Posterior vena cava (tissue), 2 donors: ENCODE measurements around the gene FARS2. TPM values are rescaled to one million over a fixed set of nuclear protein-coding genes. Genes with fewer than 3 reads are reported as not detected.
"Not testable (repeated sequence)": the region's sequence is repeated elsewhere in the genome, so short reads cannot be mapped to it uniquely, and the experiment has no call there.

Source experiments
- DNase-seq: peaks from one replicate; pipeline ENCODE4 v3.0.0-alpha.2; 2020; ENCODE audit warnings: low spot score
- intact Hi-C, 2 donors: fragments of 100-400 bp; cut with DNase I; formaldehyde crosslinking; loops; one replicate each; pipeline versions ENCODE4 v1.14.1 to v1.14.2; 2022 to 2023
- total RNA-seq, 2 donors: library from RNA; stranded (reverse); fragmentation: NEBNext Ultra II Directional; extraction: Animal tissue kit (Norgen Biotek cat#: 25700); gene quantifications; one replicate each; pipeline ENCODE4 v1.2.1, GENCODE V29; 2021
- donor health status: DM: yes; HTN: yes; CAD: no.
- donor health status: DM: yes; HTN: yes; CAD: no.

Gene FARS2
- total RNA-seq, 2 donors from 2014 or later: 13.3 to 13.6 TPM

- DNase-seq: no peak
- intact Hi-C loops: loop anchor here in 1 of 2 donors (5.0 kb wide), 1 partner anchor 1175 kb away; no protein-coding TSS in a partner anchor
Observed at GRCh38 chr6:5537132-5537531, 275.8 kb downstream of the FARS2 start.

DNA sequence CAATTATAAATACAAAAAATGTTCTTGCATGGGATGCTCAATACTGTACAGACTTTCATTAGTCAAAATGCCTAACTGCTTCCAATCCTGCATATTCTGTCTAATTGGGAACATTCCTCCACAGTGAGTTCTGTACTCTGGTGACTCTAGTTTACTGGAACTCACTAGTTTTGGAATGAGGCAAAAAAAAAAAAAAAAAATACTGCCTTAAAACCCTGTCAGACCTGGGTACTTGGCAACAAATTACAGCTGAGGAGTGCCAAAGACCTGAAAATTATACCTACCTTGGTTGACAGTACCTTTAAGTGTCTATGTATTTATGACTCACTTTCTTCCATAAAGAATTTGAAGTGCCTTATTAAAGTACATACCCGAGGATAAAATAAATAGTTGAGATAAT is 276.7 kb downstream of the FARS2 start:
- no peak for DNase-seq
- intact Hi-C loops: loop anchor here in 1 of 2 donors (5.0 kb wide), 1 partner anchor 1174 kb away; no protein-coding TSS in a partner anchor

GRCh38 chr6:5540370-5540769 is 279.1 kb downstream of the FARS2 start:
- intact Hi-C loops: no loop called here

GRCh38 chr6:5541025-5541424 is 279.7 kb downstream of the FARS2 start:
- intact Hi-C loops: no loop called here
- no peak for DNase-seq

More at GRCh38 chr6:5540370-5540769, 279.1 kb downstream of the FARS2 start:
- no peak for DNase-seq

DNA sequence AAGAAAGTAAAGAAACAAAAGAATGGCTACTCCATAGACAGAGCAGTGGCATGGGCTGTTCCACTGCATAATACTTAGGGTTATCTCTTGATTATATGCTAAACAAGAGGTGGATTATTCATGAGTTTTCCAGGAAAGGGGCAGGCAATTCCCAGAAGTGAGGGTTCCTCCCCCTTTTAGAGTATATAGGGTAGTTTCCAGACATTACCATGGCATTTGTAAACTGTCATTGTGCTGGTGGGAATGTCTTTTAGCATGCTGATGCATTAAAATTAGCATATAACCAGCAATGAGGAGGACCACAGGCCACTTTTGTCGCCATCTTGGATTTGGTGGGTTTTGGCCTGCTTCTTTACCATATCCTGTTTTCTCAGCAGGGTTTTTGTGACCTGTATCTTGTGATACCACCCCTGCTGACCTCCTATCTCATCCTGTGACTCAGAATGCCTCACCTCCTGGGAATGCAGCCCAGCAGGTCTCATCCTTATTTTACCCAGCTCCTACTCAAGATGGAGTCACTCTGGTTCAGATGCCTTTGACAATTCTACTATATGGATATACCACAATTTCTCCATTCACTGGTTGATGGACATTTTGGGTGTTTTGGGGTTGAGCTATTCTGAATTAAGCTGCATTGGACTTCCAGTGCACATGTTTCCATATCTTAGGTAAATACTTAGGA is 280.6 kb downstream of the FARS2 start:
- intact Hi-C loops: no loop called here
- no peak for DNase-seq

GRCh38 chr6:5547556-5547955 is 286.2 kb downstream of the FARS2 start:
- intact Hi-C loops: no loop called here
- no peak for DNase-seq

GRCh38 chr6:5550631-5551030 is 289.3 kb downstream of the FARS2 start:
- no peak for DNase-seq
- intact Hi-C loops: no loop called here

DNA sequence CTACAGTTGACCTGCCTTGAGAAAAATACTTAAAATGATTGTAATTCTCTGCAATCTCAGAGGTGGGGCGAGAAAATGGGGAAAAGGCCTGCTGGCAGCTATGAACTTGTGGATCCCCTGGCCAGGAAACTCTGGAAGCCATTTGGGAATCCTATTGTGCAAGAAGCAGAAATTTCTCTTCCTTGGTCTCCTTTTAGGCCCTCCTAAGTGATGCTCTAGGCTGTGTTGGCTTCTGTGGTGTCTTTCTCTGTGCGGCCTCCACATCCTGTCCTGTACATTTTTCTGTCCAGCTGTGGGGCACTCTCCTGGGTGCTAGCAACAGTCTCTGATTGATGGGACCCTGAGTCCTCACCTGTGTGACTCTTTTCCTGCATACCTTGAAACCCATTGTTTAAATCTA is 290.9 kb downstream of the FARS2 start:
- intact Hi-C loops: no loop called here
- no peak for DNase-seq

DNA sequence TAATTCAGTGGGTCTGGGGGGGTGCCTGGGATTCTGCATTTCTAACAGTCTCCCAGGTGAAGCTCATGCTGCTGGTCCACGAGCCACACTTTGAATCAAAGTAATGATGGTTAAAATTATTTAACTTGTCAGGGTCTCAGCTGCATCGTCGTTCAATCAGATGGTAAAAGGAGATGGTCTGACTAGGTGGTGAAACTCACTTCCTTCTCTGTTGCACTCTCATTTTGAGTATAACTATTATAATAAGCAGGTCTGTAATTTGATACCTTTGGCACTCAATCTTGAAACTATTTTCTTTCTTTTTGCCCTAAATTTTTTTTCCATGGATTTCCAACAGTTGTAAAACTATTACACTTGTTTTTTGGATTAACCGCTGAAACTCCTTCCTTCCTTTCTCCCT is 292.5 kb downstream of the FARS2 start:
- intact Hi-C loops: no loop called here
- DNase-seq: no peak

DNA sequence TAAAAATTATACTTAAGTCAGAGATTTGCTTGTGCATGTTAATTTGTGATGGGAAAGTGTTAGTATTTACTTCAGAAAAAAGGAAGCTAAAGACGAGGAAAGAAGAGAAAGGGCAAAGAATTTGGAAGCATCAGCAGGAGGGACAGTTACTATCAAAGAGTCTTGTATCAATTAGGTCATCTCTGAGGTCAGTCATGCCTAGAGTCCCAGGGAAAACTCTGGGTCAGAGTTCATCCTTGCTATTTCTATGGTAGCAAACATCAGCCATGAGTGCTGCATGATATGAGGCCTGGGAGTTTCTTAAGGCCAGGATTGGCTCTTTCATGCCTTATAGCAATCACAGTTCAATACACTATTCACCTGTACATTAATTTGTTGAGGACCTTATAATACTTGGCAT is 292.9 kb downstream of the FARS2 start:
- no peak for DNase-seq
- intact Hi-C loops: no loop called here

GRCh38 chr6:5556011-5556410 is 294.7 kb downstream of the FARS2 start:
- intact Hi-C loops: no loop called here
- no peak for DNase-seq

DNA sequence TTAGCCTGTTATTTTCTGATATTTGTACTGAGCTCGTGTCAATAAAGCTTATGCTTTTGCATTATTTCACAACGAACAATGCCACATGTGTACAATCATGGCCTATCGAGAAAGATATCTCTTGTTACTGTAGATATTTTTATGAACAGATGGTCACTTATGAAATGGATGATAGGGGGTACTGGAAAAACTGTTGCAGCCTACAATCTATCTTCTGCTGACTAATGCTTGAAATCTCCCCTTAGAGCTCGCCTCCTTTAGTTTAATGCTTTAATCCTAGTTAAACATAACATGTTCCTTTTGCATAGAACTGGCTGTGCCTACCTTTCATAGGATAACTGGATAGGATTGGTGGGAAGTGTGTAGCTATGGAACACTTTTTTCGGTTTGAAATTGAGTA is 296.2 kb downstream of the FARS2 start:
- no peak for DNase-seq
- intact Hi-C loops: no loop called here

GRCh38 chr6:5559651-5560050 is 298.3 kb downstream of the FARS2 start:
- no peak for DNase-seq
- intact Hi-C loops: no loop called here

DNA sequence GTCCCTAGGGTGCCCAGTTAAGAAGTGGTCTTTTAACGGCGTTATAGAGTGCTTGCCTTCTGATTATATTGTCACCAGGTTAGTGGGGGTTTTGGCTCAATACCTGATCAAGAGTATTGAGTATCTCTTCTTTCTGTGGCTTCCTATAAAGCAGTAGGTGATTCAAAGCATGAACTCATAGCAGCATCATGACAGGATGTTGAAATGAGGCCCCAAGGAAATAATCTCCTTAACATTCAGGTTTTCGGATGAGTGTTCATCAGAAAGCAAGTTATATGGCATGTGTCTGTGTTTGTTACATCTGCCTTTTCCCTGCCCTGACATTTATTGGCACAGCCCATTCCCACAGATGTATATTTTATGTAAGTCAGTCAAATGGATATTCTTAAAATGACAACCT is 301.0 kb downstream of the FARS2 start:
- intact Hi-C loops: no loop called here
- DNase-seq: no peak

GRCh38 chr6:5563086-5563485 is 301.8 kb downstream of the FARS2 start:
- intact Hi-C loops: no loop called here

DNA sequence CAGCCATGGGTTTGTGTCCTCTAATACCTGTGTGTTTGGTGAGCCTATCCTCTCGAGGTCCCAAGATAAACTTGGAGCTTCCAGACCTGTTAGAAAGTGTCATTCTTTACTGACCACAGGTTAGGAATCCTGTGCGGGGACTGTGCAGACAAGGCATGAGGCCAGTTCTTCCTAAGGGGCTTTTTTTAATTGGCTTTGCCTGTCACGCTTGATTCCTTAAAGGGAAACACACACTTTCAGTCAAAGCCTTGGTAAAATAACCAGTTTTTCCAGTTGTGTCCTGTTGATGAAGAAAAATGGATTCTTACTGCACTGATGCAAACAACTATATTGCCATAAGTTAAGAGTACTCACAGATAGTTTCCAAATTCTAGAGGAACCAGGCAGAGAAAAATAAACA is 303.4 kb downstream of the FARS2 start:
- intact Hi-C loops, DNase-seq: not testable (repeated sequence)

More at GRCh38 chr6:5563086-5563485, 301.8 kb downstream of the FARS2 start:
- DNase-seq: no peak

DNA sequence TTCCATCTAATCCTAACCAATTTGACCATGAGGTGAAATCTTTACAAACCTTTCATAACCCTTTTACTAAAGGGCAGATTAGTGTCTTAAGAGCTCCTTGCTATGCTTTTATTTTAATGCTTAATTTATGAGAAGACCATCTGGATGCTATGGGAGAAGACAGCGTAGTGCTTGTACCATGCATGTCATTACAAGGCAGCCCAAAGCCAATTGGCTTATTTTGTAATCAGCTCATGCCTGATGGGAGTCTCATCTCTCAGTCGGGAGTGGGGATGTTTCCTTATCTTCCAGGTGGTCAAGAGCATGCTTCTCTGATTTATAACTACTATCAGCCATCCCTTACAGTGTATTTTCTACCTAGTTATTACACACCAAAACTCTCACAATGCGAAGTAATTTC is 304.7 kb downstream of the FARS2 start:
- intact Hi-C loops: no loop called here
- DNase-seq: no peak

DNA sequence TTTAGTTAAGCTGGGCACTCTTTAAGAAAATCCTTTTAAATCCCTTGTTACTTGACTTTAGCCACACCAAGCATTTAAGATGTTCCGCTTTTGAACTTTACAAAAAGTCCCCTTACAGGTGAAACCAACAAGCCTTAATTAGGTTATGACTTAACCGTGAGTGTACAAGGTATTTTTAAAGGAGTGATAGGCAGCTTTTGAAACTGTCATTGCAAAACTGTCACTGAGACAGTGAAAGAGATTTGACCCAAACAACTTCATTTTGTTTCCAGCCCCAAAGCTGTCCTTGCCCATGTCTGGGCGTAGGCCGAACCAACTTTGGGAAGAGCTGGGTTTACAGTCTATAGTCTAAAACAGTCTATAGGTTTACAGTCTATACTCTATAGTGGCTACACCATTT is 305.4 kb downstream of the FARS2 start:
- intact Hi-C loops: no loop called here
- no peak for DNase-seq

DNA sequence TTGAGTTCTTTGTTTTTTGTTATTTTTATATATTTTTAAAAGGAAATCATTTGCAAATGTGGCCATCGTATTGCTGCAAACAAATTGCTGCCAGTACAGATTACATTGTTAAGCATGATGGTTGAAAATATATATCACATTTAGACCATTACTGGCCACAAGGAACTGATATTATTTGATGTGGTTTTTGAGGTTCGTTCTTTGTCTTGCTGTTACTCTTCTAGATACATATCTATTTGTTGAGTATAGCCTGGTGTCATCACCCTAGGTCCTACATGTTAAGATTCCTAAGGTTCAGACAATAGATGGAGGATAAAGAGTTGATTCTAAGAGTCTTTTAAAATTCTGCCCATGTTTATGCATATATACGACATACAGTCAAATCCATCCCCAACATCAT is 306.0 kb downstream of the FARS2 start:
- intact Hi-C loops: no loop called here

GRCh38 chr6:5567890-5568289 is 306.6 kb downstream of the FARS2 start:
- intact Hi-C loops: loop anchor here in 1 of 2 donors (2.0 kb wide), 1 partner anchor 45 kb away; no protein-coding TSS in a partner anchor
- DNase-seq: no peak

More for the DNA sequence above, 306.0 kb downstream of the FARS2 start:
- no peak for DNase-seq

GRCh38 chr6:5569491-5569890 is 308.2 kb downstream of the FARS2 start:
- DNase-seq: no peak
- intact Hi-C loops: loop anchor here in 1 of 2 donors (2.0 kb wide), 1 partner anchor 47 kb away; no protein-coding TSS in a partner anchor
